ENCODE measurements around the gene SMIM45.

Gene SMIM45

GRCh38 chr22:41963453-41964111 is 11.6 kb downstream of the SMIM45 start:
- intact Hi-C loops (cut with DNase I) = loop anchor here in 1 of 2 donors (10.0 kb wide), 1 partner anchor 471 kb away; the partner anchor contains the start of gene NFAM1
- DNase-seq (ENCODE audit: low spot score) = no peak

GRCh38 chr22:41964112-41964491 is 12.2 kb downstream of the SMIM45 start:
- DNase-seq (ENCODE audit: low spot score) = no peak
- intact Hi-C loops (cut with DNase I) = loop anchor here in 1 of 2 donors (10.0 kb wide), 1 partner anchor 471 kb away; the partner anchor contains the start of gene NFAM1

GRCh38 chr22:41966225-41966606 is 14.3 kb downstream of the SMIM45 start:
- intact Hi-C loops (cut with DNase I) = loop anchor here in 1 of 2 donors (10.0 kb wide), 1 partner anchor 469 kb away; the partner anchor contains the start of gene NFAM1
- no peak for DNase-seq (ENCODE audit: low spot score)

- intact Hi-C loops (cut with DNase I) = loop anchor here in 1 of 2 donors (10.0 kb wide), 1 partner anchor 468 kb away; the partner anchor contains the start of gene NFAM1
- DNase-seq (ENCODE audit: low spot score) = no peak
Measured at GRCh38 chr22:41966607-41967240, 14.8 kb downstream of the SMIM45 start.

DNA sequence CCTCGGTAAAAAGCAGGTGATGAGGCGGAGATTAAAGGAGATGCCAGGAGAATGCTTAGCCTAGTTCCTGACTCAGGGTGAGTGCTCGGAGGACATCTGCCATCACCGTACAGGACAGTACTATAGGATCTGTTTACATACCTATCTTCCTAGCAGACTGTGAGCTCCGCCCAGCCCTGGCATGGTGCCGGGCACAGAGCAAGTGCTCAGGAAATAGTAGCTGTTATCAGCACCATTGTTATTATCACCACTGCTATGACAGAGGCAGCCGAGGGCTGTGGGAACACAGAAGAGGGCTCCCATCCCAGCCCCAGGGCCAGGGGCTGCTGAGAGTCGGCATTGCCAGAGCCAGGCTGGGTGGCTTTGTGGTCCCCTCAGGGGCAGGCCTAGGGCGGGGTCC is 16.7 kb downstream of the SMIM45 start:
- DNase-seq (ENCODE audit: low spot score) = no peak
- intact Hi-C loops (cut with DNase I) = loop anchor here in 1 of 2 donors (10.0 kb wide), 1 partner anchor 466 kb away; the partner anchor contains the start of gene NFAM1

DNA sequence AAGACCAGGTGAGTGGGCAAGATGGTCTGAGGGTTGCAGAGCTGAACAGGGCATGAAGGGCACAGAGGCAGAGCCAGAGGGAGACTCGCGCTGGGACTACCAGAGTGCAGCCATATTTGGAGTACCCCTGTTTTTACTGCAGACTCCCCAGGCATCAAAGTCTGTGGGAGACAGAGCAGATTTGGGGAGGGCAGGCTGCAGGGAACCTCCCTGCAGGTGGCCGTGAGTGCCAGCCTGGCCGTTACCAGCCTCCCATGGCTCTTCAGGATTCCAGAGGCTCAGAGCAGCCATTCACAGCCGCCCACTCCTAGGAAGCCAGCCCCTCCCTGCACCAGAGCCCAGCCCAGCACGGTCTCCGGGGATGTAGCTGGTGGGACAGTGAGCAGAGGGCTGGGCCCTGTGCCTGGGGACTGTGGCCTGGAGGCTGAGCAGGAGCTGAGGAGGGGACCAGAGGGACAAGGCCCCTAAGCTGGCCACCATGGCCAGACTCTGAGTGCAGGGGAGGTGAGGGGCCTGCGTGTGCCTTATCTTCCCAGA is 17.2 kb downstream of the SMIM45 start, which contains the start of gene SEPTIN3:
Gene SEPTIN3 (plus strand): TSS at position 334 of the 537 bp plus-strand sequence. CDS start 2,050 bp downstream, outside the sequence.
- DNase-seq (ENCODE audit: low spot score) = no peak
- intact Hi-C loops (cut with DNase I) = loop anchor here in 1 of 2 donors (10.0 kb wide), 1 partner anchor 466 kb away; the partner anchor contains the start of gene NFAM1

DNA sequence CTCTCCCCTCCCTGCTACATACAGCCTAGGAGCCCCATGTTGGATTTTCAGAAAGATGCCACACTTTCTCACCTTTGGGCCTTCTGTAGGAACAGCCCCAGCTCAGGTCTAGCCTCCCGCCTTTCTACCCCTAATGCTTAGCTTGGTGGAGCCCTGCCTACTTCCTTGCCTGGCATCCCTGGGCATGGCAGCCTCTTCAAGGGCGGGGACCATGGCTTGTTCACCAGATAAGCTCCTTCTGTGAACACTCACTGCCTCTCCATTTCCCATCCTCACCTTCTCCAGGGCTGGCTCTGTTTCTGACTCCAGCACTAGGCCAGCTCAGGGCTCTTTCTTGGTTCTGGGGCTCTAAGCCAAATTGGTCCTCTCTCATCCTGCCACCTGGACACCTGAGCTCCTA is 18.7 kb downstream of the SMIM45 start:
- no peak for DNase-seq (ENCODE audit: low spot score)
- intact Hi-C loops (cut with DNase I) = no loop called here

DNA sequence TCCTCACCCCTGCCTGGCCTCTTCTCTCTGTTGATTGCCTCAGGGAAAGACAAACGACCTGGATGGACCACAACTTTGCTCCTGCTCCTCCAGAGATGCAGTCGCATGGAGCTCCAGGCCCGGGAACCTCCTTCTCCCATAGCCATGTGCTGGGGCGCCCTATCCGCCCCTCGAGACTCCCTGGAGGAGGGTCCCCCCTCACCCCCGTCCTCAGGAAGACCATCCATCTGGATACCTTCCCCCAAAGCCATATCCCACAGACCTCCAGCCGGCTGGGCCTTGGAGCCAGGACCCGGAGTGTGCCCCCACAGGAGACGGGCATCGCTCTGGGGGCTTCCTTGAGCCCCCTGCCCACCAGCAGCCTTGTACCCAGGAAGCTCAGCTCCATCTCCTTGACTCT is 19.5 kb downstream of the SMIM45 start:
- DNase-seq (ENCODE audit: low spot score) = no peak
- intact Hi-C loops (cut with DNase I) = no loop called here

DNA sequence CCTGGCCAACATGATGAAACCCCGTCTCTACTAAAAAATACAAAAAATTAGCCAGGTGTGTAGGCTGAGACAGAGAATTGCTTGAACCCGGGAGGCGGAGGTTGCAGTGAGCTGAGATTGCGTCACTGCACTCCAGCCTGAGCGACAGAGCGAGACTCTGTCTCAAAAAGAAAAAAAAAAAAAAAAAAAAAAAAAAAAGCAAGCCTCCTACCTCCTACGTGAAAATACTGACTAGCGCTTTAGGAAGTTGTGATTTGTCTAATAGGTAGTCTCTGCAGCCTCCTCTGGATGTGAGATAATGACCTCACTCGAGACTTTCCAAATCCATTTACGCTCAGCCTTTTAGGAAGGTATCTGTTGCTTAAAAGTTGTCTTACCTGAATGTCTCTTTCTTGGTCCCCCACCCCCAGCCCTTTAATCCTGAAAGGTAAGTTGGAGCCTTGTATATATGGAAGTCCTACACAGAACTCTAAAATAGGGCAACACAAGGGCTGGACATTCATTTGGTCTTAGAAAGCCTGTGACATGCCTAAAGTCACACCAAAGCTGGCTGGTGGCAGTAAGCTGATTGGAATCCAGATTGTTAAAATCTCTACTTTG is 22.8 kb downstream of the SMIM45 start:
- intact Hi-C loops (cut with DNase I) = no loop called here
- DNase-seq (ENCODE audit: low spot score) = no peak

GRCh38 chr22:41975299-41976069 is 23.5 kb downstream of the SMIM45 start:
- intact Hi-C loops (cut with DNase I) = no loop called here
- no peak for DNase-seq (ENCODE audit: low spot score)

DNA sequence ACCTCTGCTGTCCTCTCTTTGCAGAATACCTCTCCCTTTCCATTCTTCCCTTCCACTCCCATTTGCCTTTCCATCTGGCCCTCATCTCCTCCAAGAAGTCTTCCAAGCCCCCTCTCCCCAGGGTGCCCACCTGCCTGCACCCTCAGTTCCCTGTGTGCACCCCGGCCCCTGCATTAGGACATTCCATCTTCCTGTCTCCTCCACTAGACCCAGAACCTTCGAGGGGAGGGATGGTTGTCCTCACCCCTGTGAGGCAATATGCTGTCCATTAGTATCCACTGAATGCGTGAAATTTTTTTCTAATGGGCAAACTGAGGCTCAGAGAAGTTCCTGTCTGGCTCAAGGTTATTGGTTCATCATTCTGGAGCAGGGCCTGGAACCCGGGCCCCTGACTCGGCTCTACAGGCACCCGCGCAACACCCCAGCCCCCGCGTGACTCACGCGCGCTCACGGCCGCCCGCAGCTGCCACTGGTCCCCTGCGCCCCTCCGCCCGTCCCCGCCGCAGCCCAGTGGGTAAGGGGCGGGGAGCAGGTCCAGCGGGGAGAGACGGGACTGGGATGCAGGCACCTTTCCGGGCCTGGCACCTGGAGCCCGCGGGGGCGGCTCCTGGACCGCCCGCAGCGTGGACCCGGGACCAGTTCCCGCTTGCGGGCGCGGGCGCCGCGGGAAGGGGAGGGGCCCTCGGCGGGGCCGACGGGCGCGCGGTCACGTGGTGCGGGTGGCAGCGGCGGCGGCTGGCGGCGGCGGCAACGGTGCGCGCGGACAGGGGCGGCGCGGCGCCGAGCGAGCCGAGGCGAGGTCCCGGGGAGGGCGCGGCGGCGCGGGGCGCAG is 24.3 kb downstream of the SMIM45 start:
- intact Hi-C loops (cut with DNase I) = no loop called here
- DNase-seq (ENCODE audit: low spot score) = no peak

GRCh38 chr22:41976961-41977566 is 25.1 kb downstream of the SMIM45 start:
- intact Hi-C loops (cut with DNase I) = no loop called here
- no peak for DNase-seq (ENCODE audit: low spot score)

GRCh38 chr22:41978732-41979131 is 26.8 kb downstream of the SMIM45 start:
- intact Hi-C loops (cut with DNase I) = no loop called here

DNA sequence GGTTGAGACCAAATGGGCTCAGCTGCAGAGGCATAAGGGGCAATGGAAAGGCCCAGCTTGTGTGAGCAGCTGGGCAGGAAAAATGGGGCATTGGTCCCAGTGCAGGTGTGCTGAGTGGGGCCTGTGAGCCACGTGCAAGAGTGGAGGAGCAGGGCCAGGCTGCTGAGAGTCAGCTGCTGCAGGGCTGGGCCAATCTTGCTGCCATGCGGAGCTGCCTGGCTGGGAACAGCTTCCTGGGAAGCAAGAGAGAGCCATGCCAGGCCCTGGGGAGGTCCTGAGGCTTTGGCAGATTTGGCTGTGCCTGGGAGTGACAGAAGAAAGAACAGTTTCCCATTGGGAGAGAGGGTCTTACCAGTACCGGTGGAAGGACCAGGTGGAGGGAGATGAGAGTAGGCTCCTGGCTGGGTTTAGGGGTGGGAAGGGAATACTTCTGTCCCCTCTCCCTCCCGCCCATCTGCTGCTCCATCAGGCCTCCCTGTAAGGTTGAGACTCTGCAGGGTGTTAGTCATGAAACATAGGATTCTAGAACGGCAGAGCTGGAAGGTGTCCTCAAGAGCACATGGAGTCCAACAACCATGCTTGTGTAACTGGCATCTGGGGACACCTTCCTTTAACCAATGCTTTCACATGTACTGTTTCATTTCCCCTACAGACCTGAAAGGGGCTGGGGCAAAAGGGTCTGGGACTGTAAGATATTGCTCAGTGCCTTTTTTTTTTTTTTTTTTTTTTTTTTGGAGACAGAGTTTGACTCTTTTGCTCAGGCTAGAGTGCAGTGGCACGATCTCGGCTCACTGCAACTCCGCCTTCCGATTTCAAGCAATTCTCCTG is 27.7 kb downstream of the SMIM45 start:
- intact Hi-C loops (cut with DNase I) = loop anchor here in 1 of 2 donors (10.0 kb wide), 1 partner anchor 85 kb away; no protein-coding TSS in a partner anchor
- DNase-seq (ENCODE audit: low spot score) = no peak

More at GRCh38 chr22:41978732-41979131, 26.8 kb downstream of the SMIM45 start:
- DNase-seq (ENCODE audit: low spot score) = no peak

- intact Hi-C loops (cut with DNase I) = loop anchor here in 1 of 2 donors (10.0 kb wide), 1 partner anchor 82 kb away; no protein-coding TSS in a partner anchor
- peak; percentile 32 for DNase-seq (ENCODE audit: low spot score)
Measured at GRCh38 chr22:41982865-41983264, 30.9 kb downstream of the SMIM45 start.

- intact Hi-C loops (cut with DNase I) = loop anchor here in 1 of 2 donors (10.0 kb wide), 1 partner anchor 81 kb away; no protein-coding TSS in a partner anchor
- DNase-seq (ENCODE audit: low spot score) = peak; percentile 54
Measured at GRCh38 chr22:41983513-41984405, 31.8 kb downstream of the SMIM45 start.

Measured in posterior vena cava (tissue), 2 donors.